Skin epidermis (tissue), 12 donors: Measurements from ENCODE around the gene TUBB3.
A peak's percentile ranks its signal among the peaks of the same experiment; 100 is the strongest.
"Not testable (repeated sequence)": the region's sequence is repeated elsewhere in the genome, so short reads cannot be mapped to it uniquely, and the experiment has no call there.

Experiments
- H3K27ac ChIP-seq, 21 experiments: fragments of 200-600 bp; sonication (generic) in 11 of 21; one replicate each; pipeline ENCODE4 v1.5.0; 2020; ENCODE audit warnings: mild to moderate bottlenecking in 3 of 21, inconsistent platforms in 2 of 21, moderate library complexity in 2 of 21
- H3K4me3 ChIP-seq, 7 experiments: fragments of 200-600 bp; sonication (generic) in 2 of 7; one replicate each; pipeline ENCODE4 v1.5.0; 2020; ENCODE audit warnings: inconsistent platforms in 2 of 7, mild to moderate bottlenecking in 2 of 7, moderate library complexity in 1 of 7

The TUBB3 gene

DNA sequence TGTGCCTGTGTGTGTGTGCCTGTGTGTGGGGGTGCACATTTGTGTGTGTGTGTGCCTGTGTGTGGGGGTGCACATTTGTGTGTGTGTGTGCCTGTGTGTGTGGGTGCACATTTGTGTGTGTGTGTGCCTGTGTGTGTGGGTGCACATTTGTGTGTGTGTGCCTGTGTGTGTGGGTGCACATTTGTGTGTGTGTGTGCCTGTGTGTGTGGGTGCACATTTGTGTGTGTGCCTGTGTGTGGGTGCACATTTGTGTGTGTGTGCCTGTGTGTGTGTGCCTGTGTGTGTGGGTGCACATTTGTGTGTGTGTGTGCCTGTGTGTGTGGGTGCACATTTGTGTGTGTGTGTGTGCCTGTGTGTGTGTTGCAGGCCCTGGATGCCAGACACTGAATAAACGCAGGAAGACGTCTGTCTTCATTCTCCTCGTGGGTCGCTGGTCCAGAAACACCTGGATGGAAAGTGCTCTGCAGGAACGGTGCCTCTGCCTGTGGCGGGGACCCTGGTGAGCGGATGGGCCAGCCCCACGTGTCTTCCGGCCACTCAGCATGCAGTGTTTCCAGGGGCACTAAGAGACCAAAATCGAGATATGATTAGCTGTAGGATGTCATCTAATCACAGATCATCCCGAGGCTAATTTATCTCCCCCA is 8.4 kb upstream of the TUBB3 start:
- not testable (repeated sequence) for H3K4me3 ChIP-seq, H3K27ac ChIP-seq

DNA sequence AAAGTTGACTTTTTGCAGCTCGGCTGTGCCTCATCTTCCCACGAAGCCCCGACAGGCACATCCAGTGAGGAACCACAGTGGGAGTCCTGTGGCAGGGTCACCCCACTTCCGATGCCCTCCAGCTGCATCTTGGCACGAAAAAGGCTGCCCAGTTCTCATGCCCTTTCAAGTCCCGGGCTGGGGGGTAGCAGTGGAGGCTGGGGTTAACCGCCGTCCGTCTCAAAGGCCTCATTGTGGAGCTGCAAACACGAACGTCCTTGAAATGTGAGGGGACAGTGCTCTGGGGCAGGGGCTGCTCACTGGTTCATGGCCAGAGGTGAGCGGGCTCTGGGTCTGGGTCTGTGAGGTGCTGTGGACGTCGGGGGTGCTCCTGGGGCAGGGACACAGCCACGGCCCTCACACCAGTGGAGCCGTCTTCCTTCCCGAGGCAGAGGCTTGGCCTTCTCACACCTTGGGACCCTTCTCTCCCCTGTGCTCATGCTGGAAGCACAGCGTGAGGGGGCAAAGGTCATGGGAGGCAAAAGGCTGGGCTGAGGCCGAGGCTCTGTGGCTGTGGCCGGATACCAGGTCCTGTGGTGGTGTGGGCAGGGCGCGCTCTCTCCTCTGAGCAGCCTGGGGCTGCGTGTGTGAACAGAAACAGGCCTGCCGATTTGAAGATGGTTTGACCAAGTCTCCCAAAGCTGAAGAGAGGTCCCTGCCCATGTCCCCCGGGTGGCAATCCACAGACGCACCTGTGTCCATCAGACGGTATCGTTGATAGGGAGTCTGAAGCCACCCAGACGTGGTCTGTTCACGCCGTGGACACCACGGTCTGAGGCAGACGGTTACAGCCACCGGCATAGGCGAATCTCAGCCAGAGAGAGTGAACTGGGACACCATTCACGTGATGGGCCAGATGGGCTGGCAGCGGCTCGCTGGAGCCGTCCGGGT is 7.6 kb upstream of the TUBB3 start:
- Histone ChIP-seq H3K27ac (peak overlapping the region in 3 of 21 experiments; percentile 26 to 45 (median 29)), H3K4me3 (no peak overlapping the region)

DNA sequence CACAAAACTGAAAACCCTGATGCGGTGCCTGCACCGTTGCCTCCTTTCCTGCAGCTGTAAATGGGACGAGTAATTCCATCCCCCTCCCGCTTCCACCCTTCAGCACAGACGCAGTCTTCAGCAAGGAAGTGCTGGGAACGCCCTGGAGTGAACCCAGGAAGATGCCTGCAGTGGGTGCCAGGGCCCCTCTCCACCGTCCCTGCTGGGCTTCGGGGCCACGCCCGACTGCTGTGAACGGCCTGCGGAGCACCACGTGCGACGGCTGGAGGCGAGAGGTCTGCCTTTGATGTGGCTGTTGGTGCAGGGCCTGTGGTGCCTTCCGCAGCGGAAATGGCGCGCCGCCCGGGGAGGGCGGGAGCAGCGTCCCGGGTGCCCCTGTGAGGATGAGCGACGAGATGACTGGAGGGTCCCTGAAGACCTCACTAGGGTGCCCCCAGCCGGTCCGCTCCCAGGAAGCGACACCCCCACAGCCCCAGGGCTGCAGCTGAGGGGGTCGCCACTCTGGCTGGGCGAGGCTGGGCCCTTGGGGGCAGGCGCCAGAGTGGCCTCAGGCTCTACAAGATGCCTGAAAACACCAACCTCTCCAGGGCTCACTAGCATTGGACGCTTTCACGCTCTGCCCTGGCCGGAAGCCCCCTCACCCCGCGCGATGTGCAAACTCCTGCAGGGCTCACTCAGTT is 5.2 kb upstream of the TUBB3 start:
- Histone ChIP-seq H3K27ac (peak overlapping the region in 16 of 21 experiments; percentile 16 to 80 (median 61)), H3K4me3 (peak overlapping the region; percentile 5 to 35 (median 17))

DNA sequence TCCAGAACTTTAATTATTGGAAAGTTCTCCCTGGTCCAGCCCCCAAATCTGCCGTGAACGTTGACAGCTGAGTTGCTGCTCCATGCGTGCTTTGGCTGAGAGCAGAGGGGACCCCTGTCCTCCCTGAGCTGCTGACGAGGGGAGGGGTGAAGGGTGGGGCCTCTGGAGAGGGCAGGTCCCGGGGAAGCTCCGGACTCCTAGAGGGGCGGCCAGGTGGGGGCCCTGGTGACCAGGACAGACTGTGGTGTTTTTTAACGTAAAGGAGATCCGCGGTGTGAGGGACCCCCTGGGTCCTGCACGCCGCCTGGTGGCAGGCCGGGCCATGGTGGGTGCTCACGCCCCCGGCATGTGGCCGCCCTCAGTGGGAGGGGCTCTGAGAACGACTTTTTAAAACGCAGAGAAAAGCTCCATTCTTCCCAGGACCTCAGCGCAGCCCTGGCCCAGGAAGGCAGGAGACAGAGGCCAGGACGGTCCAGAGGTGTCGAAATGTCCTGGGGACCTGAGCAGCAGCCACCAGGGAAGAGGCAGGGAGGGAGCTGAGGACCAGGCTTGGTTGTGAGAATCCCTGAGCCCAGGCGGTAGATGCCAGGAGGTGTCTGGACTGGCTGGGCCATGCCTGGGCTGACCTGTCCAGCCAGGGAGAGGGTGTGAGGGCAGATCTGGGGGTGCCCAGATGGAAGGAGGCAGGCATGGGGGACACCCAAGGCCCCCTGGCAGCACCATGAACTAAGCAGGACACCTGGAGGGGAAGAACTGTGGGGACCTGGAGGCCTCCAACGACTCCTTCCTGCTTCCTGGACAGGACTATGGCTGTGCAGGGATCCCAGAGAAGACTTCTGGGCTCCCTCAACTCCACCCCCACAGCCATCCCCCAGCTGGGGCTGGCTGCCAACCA is 4.4 kb upstream of the TUBB3 start, which contains the start of gene MC1R:
MC1R (plus strand) TSS at position 410 of the 895 bp plus-strand sequence; CDS start at position 807, 397 bp downstream.
- H3K4me3 ChIP-seq = peak within 1 kb of the TSS; percentile 5 to 35 (median 17)
- peak within 1 kb of the TSS in 17 of 21 experiments; percentile 16 to 80 (median 64) for H3K27ac ChIP-seq

DNA sequence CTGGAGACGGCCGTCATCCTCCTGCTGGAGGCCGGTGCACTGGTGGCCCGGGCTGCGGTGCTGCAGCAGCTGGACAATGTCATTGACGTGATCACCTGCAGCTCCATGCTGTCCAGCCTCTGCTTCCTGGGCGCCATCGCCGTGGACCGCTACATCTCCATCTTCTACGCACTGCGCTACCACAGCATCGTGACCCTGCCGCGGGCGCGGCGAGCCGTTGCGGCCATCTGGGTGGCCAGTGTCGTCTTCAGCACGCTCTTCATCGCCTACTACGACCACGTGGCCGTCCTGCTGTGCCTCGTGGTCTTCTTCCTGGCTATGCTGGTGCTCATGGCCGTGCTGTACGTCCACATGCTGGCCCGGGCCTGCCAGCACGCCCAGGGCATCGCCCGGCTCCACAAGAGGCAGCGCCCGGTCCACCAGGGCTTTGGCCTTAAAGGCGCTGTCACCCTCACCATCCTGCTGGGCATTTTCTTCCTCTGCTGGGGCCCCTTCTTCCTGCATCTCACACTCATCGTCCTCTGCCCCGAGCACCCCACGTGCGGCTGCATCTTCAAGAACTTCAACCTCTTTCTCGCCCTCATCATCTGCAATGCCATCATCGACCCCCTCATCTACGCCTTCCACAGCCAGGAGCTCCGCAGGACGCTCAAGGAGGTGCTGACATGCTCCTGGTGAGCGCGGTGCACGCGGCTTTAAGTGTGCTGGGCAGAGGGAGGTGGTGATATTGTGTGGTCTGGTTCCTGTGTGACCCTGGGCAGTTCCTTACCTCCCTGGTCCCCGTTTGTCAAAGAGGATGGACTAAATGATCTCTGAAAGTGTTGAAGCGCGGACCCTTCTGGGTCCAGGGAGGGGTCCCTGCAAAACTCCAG is 3.4 kb upstream of the TUBB3 start:
- H3K27ac ChIP-seq = peak overlapping the region in 7 of 21 experiments; percentile 5 to 88 (median 74)
- no peak overlapping the region for H3K4me3 ChIP-seq

DNA sequence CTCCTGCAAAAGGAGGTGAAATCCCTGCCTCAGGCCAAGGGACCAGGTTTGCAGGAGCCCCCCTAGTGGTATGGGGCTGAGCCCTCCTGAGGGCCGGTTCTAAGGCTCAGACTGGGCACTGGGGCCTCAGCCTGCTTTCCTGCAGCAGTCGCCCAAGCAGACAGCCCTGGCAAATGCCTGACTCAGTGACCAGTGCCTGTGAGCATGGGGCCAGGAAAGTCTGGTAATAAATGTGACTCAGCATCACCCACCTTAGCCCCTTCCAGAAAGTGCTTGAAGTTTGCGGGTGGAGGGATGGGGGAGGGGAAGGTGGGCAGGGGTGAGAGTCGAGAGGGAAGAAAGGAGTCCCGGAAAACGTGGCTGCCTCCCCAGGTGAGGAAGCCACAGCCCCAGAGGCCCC is 2.4 kb upstream of the TUBB3 start:
- Histone ChIP-seq H3K4me3 (no peak overlapping the region), H3K27ac (peak overlapping the region in 17 of 21 experiments; percentile 19 to 95 (median 82))

DNA sequence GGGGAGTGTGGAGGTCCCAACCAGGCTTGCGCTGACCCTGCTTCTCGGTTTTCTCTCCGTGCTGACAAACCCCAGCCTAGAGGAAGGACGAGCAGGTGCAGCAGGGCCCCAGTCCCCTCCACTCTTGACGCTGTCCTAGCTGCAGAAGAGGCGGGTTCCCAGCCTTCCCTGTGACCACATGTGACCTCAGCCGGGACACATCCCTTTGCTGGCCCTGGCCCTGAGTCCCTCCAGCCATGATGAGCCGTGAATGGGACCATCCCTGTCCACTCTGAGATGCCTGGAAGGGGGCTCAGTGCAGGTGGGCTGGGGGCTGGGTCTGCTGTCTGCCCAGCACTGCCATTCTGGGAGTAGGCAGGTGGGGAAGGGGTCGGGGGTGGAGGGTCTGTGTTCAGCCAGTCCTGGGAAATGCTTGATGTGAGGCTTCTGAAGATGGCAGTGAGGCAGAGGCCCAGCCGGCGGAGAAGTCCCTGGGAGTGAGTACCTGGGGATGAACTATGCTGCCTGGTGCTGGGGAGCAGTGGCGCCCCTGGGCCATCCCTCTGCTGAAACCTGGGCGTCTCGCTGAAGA is 1.9 kb upstream of the TUBB3 start:
- peak overlapping the region in 19 of 21 experiments; percentile 17 to 95 (median 81) for H3K27ac ChIP-seq
- peak overlapping the region in 2 of 7 experiments; percentile 45 to 55 for H3K4me3 ChIP-seq

DNA sequence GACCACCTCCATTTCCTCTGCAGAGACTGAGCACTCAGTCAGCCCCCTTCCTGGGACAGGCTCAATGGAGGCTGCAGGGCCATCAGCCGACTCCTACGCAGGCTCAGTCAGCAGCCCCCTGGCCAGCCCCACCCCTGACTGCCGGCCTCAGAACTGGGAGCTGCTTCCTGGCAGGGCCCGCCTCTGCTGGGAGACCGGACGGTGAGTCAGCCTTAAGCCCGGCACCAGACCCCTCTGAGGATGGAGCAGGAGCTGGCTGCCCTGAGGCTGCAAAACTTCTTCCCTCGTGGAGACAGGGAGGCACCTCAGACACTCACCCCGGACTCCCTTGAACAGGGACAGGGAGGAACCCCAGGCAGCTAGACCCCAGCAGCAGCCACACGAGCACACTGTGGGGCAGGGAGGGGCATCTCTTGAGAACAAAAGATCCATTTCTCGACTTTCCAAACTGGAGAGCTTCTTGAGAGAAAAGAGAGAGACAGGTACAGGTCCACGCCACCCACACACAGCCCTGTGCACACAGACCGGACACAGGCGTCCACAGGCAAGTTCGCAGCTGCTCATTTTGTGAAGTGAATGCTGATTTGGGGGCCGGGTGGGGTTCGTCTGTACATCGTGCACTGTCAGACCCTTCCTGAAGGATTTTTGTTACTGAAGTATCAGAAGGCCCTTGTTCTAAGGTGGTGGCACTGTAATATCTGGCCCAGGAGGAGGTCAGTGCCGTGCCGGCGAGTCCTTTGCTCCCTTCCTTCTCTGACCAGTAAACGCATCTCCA is 1.3 kb upstream of the TUBB3 start:
- Histone ChIP-seq H3K4me3 (peak overlapping the region; percentile 45 to 68 (median 50)), H3K27ac (peak overlapping the region in 19 of 21 experiments; percentile 58 to 95 (median 81))

DNA sequence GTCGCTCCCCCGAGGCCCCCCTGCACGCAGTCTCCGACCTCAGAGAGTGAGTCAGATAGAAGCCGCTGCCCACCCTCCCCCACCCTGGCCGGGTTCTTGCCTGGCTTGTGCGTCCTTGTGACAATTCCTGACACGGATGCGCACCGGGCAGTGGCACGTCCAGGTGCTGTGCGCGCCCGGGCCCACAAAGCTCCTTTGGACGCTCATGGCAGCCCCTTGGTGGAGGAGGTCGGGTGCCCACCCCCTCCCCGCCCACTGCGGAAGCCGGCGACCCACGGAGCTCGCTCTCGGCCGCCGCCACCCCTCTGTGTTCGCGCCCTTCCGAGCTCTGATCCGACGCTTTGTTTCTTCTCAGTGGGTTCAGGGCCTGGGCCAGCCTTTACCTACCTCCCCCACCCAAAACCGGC is 662 bp upstream of the TUBB3 start:
- H3K4me3 ChIP-seq = peak overlapping the region; percentile 45 to 68 (median 50)
- H3K27ac ChIP-seq = peak overlapping the region; percentile 61 to 95 (median 81)

DNA sequence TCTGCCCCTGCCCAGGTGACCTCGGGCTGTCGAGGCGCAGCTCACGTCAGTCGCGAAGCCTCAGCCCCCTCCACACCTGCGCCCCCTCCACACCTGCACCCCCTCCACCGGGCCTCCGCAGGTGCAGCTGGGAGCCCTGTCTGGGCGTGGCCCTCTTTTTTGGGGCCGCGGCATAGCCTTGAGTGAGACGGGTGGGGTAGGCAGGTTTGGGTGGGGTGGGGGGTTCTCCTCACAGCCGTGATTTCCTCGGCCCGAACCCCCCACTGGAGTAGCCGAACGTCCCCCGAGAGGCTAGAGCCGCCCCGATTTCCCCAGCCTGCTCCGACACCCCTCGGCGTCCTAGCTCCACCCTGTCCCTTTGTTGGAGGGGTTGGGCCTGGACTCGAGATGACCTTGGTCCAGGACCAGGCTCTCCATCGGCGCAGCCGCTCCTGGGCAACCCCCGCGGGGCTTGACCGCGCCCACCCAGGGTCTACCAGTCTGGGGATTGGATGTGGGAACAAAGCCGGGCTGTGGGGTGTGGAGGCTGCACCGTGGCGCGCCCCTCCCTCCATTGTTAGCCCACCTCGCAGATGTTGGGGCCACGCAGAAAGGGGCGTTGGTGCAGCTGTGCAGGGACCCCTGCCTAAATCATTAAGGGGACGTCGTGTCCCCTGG is 626 bp downstream of the TUBB3 start:
- Histone ChIP-seq H3K27ac (peak overlapping the region in 10 of 21 experiments; percentile 2 to 95 (median 82)), H3K4me3 (peak overlapping the region; percentile 45 to 68 (median 50))

DNA sequence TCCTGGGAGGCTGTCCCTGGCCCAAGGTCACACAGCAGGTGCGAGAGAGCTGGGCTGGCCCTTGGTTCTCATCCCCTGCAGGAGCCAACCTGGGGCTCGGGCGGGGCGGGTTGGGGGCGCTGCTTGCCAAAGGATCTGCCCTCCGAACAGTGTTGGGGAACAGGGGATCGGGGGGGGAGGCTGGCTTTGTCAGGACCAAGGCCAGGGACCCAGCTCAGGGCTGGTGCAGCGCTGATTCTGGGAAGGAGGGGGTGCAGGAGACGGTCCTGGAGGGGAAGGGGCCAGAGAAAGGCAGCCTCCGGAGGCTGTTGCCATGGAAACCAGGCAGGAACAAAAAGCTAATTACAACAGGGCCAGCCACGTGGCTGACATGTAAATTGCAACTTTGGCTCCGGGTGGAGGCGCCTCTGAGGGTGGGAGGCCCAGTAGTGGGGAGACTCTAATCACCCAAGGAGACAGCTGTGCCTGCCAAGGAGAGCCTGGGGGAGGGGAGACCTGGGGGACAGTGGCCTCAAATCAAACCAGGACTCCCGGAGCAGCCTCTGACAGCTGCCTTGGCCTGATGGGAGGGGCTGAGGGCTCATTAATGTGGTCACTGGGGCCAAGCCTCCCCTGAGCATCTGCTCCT is 1.3 kb downstream of the TUBB3 start:
- peak overlapping the region in 6 of 7 experiments; percentile 45 to 68 (median 52) for H3K4me3 ChIP-seq

DNA sequence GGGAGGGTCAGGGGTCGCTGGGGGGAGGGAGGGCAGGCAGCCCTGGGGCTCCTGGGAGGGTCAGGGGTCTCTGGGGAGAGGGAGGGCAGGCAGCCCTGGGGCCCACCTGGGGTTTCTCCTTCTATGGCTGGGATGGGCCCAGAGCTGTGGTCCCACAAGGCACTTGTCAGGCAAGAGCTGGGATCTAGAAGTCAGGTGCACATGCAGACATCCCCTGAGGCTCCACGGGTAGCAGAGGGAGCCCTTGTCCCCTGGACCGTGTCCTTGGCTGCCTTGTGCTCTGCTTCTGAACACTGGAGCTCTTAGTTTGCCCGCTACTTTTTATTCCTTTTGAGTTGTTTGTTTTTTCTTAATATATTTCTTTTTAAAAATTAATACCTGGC is 1.8 kb downstream of the TUBB3 start:
- Histone ChIP-seq H3K4me3 (peak overlapping the region in 4 of 7 experiments; percentile 45 to 68 (median 53)), H3K27ac (no peak overlapping the region)

More for the DNA sequence above, 1.3 kb downstream of the TUBB3 start:
- H3K27ac ChIP-seq = peak overlapping the region in 1 of 21 experiments; percentile 95

DNA sequence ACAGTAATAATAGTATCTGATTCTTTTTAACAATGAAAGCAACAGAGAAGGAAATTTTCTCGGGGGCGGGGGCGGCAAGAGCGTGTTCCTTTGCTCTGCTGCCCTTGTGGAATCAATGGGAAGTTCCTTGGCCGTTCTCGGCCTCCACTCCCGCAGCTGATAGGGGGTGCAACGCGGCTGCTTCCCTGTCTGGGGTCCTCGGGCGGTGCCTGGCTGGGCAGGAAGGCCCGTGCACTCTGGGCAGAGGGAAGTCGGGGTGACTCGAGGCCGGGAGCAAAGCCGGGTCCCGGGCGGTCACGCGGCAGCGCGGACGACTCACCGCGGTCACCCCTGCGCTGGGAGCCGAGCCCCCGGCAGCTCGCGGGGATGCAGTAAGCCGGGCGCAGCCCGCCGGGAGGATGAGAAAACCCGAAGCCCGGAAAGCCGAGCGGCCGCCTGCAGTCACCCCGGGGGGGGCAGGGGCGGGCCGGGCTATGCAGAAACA is 2.5 kb downstream of the TUBB3 start:
- Histone ChIP-seq H3K27ac (no peak overlapping the region), H3K4me3 (peak overlapping the region; percentile 19 to 42 (median 37))

DNA sequence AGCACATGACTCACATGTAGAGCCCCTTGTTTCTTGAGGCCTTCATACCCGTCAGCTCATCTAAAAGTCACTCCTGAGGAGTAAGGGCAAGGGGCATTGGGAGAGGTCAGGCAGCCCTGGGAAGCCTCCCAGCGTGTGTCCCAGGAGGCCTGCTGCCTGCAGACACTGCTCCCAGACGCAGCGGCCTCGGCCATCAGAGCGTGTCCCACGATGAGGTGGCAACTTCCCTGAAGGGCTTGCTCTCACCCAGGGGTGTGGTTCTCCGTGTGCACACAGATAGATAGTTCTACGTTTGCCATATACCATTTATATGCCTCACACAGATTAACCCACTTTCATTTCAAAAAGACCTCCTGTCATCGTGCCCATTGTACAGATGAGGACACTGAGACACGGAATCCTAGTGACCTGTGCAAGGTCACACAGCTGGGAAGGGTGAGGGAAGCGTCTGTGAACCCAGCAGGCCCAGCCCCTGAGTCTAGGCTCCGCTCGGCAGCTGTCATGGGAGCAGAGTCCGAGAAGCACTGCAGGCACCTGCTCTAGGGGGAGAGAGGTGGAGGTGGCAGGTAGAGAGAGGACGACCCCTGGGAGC is 8.3 kb downstream of the TUBB3 start:
- Histone ChIP-seq H3K4me3 (no peak overlapping the region), H3K27ac (no peak overlapping the region)

DNA sequence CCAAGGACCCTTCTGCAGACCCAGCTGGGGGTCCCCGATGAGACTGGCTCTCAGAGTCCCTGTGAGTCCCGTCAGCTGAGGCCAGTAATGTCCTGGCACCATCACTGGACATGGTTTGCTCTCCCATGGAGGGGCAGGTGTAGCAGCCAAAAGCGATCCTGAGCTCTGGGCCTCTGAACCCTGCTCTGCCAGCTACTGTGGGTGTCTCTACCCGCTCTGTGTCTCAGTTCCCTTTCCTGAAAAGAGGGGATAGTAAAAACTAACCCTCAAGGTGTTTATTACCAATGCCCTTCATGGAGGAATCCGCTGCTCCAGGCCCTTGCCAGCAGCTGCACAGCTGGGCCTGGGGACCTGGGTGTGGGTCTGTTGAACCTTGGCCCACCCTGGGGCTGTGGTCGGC is 8.8 kb downstream of the TUBB3 start:
- H3K27ac ChIP-seq = no peak overlapping the region
- no peak overlapping the region for H3K4me3 ChIP-seq
